PC-9 (cell line): ENCODE data around the gene SYNE4.

Experiments
- CTCF ChIP-seq: fragments of 200-600 bp; sonication (generic); conservative IDR thresholded peaks from 2 replicates; pipeline ENCODE4 v1.6.1; 2017; ENCODE audit warnings: mixed run types, antibody characterized with exemption, mild to moderate bottlenecking, moderate library complexity
- EZH2 ChIP-seq: fragments of 200-600 bp; sonication (generic); IDR thresholded peaks from 2 replicates; pipeline ENCODE4 v1.8.0; 2017; ENCODE audit warnings: antibody characterized with exemption, low read depth

GRCh38 chr19:36040495-36040894, 31.9 kb upstream of the SYNE4 start:
- no peak for TF ChIP-seq EZH2
- TF ChIP-seq CTCF = no peak
